Activated CD8-positive, alpha-beta memory T cell treated with anti-CD3 and anti-CD28 coated beads for 48 hours (primary cell): Measurements from ENCODE around the gene IL17RE.
"Not testable (repeated sequence)": the region's sequence is repeated elsewhere in the genome, so short reads cannot be mapped to it uniquely, and the experiment has no call there.

Experiments used
- DNase-seq, 3 experiments: peaks; one replicate each; pipeline ENCODE4 v3.0.0-alpha.2; 2020; ENCODE audit warnings: low read depth in 2 of 3, low spot score in 2 of 3

Gene IL17RE, protein sequence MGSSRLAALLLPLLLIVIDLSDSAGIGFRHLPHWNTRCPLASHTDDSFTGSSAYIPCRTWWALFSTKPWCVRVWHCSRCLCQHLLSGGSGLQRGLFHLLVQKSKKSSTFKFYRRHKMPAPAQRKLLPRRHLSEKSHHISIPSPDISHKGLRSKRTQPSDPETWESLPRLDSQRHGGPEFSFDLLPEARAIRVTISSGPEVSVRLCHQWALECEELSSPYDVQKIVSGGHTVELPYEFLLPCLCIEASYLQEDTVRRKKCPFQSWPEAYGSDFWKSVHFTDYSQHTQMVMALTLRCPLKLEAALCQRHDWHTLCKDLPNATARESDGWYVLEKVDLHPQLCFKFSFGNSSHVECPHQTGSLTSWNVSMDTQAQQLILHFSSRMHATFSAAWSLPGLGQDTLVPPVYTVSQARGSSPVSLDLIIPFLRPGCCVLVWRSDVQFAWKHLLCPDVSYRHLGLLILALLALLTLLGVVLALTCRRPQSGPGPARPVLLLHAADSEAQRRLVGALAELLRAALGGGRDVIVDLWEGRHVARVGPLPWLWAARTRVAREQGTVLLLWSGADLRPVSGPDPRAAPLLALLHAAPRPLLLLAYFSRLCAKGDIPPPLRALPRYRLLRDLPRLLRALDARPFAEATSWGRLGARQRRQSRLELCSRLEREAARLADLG

DNA sequence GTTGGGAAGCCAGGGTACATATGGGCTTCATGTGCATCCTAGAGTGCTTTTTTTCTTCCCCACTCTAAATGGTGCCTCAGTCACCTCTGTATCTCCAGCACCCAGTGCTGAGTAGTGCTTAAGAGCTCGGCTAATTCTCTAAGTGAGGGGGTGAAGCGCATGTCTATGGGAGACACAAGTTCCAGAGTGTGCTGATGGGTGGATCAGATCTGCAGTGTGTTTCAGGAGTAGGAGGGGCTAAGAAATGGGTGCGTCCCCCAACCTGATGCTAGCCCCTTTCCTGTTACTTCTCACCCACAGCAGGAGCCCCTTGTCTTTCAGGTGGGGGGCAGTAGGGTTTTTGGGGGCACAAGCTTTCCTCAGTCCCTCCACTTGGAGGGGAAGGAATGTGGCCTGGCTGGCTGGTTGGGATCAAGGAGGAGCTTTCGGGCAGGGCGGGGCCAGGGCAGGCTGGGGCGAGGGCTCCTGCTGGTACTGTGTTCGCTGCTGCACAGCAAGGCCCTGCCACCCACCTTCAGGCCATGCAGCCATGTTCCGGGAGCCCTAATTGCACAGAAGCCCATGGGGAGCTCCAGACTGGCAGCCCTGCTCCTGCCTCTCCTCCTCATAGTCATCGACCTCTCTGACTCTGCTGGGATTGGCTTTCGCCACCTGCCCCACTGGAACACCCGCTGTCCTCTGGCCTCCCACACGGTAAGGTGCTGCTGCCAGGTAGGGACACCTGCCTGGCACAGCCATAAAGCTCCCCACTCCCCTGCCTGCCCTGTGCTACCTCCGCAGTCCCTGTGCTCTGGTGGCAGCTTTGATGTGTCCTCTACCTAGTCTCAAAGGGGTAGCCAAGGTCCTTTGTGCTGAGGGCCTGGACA is at the start of gene IL17RE:
Gene IL17RE, plus strand, starts transcription at position 477 of the 866 bp plus-strand sequence. Its CDS starts 85 bp downstream, at position 562.
- no peak for DNase-seq

DNA sequence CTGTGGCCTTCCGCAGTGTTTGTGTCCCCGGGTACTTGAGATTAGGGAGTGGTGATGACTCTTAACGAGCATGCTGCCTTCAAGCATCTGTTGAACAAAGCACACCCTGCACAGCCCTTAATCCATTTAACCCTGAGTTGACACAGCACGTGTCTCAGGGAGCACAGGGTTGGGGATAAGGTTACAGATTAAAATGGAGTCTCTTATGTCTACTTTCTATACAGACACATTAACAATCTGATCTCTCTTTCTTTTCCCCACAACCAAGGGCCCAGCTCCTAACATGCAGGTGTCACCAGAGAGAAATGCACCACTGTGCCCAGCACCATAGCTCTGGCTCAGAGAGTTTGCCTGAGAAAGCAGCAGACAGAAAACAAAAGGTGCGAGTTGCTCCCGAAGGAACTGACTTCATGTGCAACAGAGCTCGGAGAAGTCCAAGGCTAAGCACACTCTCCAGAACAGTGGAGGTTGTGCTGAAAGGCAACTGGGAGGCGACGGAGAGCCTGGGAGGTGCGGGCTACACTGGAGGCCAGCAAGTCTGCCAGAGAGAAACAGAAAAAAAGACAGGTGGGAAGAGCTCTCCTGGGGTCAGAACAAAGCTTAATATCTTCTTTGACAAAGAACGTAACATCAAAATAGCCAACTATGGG is 48.2 kb upstream of the IL17RE start:
- DNase-seq, result not testable (repeated sequence)

DNA sequence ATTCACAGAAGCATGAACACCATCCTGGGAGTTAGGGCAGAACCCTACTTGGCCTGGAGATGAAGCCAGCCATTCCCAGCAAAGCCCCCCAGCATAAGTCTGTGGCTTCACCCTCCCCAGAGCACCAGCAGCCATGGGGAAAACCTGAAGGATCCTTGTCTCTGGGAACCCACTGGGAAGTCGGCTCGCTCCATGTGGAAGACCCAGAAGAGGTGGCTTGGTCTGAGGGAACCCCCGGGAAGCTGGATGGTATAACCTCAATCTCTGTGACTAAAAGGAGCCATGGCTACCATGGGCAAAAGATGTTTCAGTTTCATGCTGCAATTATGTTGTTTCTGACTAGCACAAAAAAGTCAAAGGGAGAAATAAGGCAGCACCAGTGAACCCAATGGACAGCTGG is 47.1 kb upstream of the IL17RE start:
- no peak for DNase-seq

DNA sequence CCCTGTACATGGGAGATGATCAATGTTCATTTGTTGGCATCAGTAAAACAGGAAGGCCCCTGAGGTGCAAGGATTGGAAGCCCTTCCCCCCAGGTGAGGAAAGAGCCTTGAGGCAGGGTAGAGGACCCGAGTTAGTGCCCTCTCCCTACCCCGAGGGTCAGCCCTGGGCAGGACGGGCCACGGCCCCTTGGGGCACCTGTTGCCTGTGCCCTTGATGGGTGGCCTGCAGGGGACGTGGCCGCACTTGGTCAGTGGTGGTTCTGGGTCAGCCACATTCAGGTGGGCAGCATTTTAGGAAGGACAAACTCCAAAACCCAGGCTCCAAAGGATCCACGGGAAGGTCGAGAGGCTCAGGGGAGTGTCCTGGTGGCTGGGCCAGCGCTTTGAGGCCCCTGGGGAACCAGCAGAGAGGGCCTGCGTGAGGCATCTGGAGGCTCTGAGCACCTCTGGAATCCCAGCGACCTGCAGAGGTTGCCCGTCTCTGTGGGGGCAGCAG is 43.1 kb upstream of the IL17RE start:
- no peak for DNase-seq

DNA sequence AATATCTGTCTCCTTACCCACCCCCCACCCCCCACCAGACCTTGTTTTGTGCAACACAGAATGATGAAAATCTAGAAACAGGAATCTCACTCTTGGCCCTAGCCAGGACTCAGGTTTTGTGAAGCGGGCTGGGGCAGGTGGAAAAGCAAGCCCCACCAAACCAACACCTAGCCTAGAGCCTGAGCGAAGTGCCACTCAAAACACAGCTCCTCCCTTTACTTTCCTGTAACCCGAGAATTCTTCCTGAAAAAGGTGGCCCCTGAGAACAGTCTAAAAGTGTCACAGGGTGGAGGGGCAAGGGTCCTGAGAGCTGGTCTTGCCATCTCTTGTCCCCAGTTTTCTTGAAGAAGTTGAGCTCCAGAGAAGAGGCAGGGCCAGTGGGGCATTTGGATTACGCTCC is 41.4 kb upstream of the IL17RE start:
- no peak for DNase-seq

DNA sequence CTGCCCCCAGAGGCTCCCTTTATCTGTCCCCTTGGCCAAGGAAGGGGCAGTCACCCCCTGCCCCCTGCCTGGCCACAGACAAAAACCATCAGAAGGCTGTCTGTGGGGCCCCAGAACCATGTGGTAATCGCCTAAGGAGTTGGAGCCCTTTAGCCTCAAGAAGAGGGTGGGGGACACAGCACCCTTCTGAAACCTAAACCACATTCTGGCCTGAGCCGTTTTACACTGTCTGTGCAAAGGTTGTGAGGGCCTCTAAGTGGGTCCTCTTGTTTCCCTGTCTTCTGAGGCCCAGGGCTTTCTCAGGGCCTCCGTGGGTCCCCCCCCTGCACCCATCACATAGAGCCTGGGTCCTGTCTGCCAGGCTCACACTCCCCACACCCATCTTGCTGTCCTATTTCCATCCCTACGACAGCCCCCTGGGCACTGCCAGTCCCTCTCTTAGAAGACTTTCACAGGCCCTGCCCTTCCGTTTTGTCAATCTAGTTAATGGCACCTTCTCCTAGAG is 41.0 kb upstream of the IL17RE start:
- no peak for DNase-seq

DNA sequence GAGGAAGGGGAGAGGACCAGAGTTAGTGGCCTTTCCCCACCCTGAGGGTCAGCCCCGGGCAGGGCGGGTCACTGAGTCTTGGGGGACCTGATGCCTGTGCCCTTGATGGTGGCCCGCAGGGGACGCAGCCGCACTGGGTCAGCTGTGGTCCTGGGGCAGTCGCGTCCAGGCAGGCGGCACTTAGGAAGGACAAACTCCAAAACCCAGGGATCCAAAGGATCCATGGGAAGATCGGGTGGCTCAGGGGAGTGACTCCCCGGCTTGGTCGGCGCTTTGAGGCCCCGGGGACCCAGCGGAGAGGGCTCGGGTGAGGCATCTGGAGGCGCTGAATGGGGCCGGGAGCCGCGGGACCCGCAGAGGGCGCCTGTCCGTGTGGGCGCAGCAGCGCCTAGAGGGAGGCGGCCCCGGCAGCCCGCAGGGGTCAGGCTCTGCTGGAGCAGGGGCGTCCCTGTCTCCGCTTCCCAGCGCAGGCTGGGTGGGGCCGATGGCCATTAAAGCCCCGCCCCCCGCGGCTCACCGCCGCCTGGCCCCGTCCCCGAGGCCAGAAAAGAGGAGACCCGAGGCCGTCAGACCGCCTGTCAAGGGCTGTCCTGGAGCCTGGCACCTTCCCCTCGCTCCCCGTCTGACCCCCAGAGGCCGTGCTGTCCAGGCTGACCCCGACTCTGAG is 40.1 kb upstream of the IL17RE start:
- no peak for DNase-seq

DNA sequence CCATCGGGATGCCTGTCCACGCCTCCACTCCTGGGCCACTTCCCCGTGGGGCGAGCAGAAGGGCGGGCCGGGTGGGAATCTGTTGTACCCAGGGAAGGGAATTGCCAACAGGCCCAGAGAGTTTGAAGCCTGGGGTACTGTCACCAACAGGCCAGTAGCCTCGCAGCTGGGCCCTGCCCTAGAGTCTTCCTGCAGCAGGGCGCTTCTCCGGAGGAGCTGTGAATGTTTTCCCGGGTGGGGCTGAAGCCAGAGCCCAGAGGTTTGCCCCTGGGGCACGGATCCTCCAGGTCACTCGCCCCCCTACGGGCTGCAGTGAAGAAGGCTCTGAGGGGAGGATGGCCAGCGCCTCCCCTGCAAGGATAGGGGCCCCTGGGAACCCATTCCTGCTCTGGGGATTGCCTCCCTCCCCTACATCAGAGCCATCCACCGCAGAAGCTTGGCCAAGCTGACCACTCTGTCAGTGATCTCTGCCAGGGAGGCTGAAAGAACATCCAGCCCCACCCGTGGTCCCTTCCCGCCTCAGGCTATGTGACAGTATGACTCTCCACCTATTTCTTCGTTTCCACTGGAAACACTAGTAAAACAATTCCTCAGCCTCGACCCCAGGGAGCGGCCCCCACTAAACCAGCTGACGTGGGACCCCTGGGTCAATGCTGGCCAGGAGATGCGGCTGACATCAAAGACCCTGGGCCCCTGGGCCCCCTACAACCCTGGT is 39.4 kb upstream of the IL17RE start:
- DNase-seq, result no peak

DNA sequence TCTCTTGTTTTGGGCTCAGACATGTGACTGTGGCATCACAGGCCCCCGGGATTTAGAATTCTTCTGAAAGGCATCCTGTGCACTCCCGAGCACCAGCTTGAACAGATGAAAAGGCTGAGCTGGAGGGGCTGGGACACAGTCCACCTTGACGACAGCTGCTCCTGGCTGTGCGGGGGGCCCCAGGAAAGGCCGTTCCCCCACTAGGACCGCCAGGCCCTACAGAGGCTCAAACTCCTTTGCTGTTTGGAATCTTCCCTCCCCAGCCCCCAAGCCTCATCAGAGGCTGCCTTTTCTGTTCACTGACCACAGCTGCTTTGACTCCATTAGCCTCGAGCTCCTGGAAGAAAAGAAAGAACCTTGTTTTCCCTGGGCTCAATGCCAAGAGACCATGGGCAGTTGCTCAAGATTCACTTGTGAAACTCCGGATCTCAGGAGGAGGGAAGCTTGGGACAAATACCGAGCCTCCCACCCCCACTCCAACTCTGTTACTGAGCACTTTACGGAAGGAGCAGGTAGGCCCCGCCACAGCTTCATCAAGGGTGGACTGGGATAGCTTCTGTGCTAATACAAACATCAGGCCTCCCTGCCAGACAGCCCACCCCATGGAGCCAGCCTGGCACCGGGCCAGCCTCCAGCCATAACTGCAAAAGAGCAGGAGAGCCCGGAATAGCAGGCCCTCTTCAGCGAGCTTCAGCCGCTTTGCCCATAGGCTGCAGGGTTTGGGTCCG is 38.3 kb upstream of the IL17RE start:
- DNase-seq, result no peak

DNA sequence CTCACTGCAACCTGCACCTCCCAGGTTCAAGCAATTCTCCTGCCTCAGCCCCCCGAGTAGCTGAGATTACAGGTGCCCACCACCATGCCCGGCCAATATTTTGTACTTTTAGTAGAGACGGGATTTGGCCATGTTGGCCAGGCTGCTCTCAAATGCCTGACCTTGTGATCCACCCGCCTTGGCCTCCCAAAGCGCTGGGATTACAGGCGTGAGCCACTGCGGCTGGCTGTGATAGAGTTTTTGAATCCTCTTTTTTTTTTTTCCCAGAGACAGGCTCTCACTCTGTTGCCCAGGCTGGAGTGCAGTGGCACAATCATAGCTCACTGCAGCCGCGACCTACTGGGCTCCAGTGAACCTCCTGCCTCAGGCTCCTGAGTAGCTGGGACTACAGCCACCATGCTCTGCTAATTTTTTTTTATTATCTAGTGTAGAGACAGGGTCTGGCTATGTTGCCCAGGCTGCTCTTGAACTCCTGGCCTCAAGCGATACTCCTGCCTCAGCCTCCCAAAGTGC is 37.5 kb upstream of the IL17RE start:
- DNase-seq, result not testable (repeated sequence)

DNA sequence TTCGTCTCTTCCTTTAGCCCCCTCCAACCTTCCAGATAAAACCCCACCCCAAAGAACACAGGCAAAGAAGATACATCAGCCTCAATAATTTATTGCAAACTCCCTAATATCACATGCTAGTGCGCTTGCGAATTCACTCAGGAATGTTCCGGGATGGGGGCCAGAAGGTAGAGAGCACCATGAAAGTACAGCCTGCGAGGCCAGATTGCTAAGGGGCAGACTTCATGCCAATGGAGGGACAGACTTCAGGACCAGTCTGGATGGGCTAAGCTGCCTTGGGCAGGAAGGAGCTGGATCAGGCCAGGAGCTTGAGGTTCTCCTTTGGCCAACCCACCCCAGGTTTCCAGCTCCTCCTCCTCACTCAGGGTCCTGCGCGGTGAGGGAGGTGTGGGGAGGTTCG is 36.0 kb upstream of the IL17RE start:
- DNase-seq, result no peak

DNA sequence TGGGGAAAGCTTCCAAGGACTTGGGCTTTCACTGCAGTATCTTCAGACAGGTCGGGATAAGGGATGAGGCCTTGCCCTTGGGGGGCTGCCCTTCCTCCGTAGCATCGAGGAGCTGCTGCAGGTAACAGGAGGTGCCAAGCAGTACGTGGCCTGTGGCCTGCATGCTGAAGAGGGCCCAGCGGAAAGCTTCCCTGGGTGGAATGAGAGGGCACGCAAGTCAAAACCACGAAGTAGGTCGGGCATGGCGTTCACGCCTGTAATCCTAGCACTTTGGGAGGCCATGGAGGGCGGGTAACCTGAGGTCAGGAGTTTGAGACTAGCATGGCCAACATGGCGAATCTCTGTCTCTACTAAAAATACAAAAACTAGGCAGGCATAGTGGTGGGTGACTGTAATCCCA is 35.5 kb upstream of the IL17RE start:
- no peak for DNase-seq

DNA sequence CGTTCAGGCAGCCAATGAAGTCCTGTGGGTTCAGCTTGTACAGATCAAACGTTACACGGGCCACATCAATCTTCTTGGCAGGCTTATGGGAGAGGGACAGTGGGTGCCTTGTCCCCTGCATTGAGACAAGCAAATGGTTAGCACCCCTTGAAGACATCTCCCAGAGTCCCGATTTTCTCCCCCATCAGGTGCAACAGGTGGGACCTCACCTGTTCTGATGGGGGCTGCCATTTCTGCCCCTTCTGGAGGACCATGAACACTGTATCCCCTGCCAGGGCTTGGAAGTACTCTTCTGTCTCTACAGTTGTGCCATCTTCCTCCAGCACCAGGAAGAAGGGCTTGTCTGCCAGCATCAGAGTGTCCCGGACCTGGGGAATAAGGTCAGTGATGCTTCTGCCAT is 32.7 kb upstream of the IL17RE start:
- no peak for DNase-seq

DNA sequence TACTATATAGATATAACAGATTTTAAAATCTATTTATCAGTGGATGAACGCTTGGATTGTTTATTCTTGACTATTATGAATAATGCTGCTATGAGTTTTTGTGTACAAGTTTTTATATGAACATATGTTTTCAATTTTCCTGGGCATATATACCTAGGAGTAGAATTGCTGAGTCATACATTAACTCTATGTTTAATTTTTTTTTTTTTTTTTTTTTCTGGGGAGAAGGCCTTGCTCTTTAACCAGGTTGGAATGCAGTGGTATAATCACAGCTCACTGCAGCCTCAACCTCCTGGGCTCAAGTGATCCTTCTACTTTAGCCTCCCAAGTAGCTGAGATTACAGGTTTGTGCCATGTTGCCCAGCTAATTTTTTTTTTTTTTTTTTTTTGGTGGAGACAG is 31.7 kb upstream of the IL17RE start:
- no peak for DNase-seq

DNA sequence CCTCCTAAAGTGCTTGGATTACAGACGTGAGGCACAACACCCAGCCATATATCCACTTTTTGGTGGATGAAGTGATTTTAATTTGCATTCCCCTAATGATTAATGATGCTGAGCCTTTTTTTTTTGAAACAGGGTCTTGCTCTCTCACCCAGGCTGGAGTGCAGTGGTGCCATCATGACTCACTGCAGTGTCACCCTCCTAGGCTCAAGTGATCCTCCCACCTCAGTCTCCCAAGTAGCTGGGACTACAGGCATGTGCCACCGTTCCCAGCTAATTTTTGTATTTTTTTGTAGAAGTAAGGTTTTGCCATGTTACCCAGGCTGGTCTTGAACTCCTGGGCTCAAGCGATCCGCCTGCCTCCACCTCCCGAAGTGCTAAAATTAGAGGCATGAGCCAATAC is 30.6 kb upstream of the IL17RE start:
- DNase-seq, result not testable (repeated sequence)

DNA sequence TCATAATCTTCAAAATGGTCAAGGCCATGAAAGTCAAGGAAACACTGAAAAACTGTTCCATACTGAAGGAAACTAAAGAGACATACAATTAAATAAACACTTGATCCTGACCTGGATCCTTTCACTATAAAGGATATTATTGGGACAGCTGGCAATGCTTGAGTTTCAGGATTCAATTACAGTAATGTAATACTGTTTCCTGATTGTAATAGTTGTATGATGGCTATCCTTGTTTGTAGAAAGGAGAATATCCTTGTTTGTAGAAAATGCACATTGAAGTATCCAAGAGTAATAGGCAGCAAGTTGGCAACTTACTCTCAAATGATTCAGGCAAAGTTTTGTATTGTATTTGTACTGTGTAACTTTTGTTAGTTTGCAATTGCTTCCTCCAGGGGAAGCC is 27.2 kb upstream of the IL17RE start:
- no peak for DNase-seq

DNA sequence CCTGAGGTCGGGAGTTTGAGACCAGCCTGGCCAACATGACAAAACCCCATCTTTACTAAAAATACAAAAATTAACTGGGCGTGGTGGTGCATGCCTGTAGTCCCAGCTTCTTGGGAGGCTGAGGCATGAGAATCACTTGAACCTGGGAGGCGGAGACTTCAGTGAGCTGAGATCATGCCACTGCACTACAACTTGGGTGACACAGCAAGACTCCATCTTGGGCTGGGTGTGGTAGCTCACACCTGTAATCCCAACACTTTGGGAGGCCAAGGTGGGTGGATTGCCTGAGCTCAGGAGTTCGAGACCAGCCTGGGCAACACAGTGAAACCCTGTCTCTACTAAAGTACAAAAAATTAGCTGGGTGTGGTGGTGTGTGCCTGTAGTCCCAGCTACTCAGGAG is 26.4 kb upstream of the IL17RE start:
- not testable (repeated sequence) for DNase-seq

DNA sequence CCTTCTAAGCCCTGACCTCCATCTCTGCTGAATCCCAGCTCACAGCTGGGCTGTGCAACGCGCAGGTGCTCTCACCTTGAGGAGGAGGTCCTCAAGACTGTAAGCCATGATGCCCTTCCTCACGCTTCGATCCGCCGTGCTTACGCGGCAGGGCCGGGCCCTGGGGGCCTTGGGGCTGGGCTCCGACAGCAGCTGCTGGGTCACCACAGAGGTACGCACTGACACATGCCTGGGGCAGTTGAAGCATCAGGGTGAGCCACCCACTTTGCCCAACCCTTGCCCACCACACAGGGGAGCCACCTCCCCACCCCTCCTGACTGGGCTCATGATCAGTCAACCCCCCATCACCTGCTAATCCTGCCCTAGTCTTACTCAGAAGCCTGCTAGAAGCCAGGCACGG is 25.7 kb upstream of the IL17RE start:
- DNase-seq, result no peak

DNA sequence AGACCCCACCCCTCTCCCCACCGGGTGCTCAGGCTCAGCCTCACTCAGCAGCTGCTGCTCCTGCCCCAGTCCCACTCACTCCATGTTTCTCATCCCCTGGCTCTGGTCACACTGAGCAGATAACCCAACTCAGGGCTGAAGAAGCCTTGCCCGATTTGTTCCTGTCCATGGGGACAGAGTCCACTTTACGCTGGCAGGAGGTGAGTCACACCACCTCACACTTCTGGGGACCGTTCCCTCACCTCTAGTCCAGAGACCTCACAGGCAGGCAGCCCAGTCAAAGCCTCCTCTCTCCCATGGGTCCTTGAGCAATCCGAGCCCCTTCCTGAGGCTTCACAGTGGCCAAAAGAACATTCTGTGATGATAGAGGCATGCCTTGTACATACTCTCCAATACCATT is 23.9 kb upstream of the IL17RE start:
- DNase-seq, result no peak
